GM18868 (cell line): ENCODE measurements around the gene BYSL.

Source experiments
- ATAC-seq: cut with Tn5 transposase; IDR thresholded peaks from one replicate; pipeline ENCODE4 v1.9.1; 2021; ENCODE audit warnings: mild to moderate bottlenecking, moderate library complexity; ENCODE audit not compliant: unreplicated experiment

BYSL gene

GRCh38 chr6:41974281-41974825 lies 53.1 kb downstream of the BYSL start:
- no peak for ATAC-seq

- no peak for ATAC-seq
Observed at GRCh38 chr6:41975276-41975675, 54.0 kb downstream of the BYSL start.

- ATAC-seq: no peak
Observed at GRCh38 chr6:41976794-41977484, 55.6 kb downstream of the BYSL start.
